Psoas muscle (tissue), 8 donors: ENCODE results near the gene PTAFR. TPM values are rescaled to one million over a fixed set of nuclear protein-coding genes. Genes with fewer than 3 reads are reported as not detected.

ENCODE experiments used
- ATAC-seq, 4 donors: fragments of 200-7000 bp; cut with Tn5 transposase; one replicate each; pipeline ENCODE4 v1.9.1; 2020; ENCODE audit warnings: moderate library complexity in 3 of 4, mild to moderate bottlenecking in 2 of 4
- DNase-seq, 2 donors: peaks; one replicate each; pipeline ENCODE4 v3.0.0-alpha.2; 2020
- H3K27ac ChIP-seq: fragments of 200-600 bp; one replicate; pipeline ENCODE4 v1.8.0; 2022
- H3K27me3 ChIP-seq, 3 donors: fragments of 200-600 bp in 1 of 3; one replicate each; pipeline versions ENCODE4 v1.6.1 to v1.8.0; 2013 to 2022; ENCODE audit warnings: low read length in 2 of 3, mild to moderate bottlenecking in 2 of 3, moderate library complexity in 1 of 3; ENCODE audit not compliant: insufficient read depth in 3 of 3
- H3K36me3 ChIP-seq, 2 donors: fragments of 200-600 bp in 1 of 2; one replicate each; pipeline versions ENCODE4 v1.6.1 to v1.8.0; 2013 to 2022; ENCODE audit warnings: low read depth in 1 of 2, mild to moderate bottlenecking in 1 of 2, moderate library complexity in 1 of 2; ENCODE audit not compliant: insufficient read depth in 1 of 2
- H3K4me1 ChIP-seq: fragments of 200-600 bp; one replicate; pipeline ENCODE4 v1.8.0; 2022
- H3K4me3 ChIP-seq: fragments of 200-600 bp; one replicate; pipeline ENCODE4 v1.8.0; 2022; ENCODE audit warnings: mild to moderate bottlenecking
- H3K9me3 ChIP-seq: fragments of 200-600 bp; one replicate; pipeline ENCODE4 v1.8.0; 2022
- WGBS, 3 donors: extraction: QIAGEN DNeasy Blood & Tissue Kit; methylation state at CpG; one replicate each; pipeline versions ENCODE4 v1.1.6 to v1.1.7; 2013; 5-methylcytosine and 5-hydroxymethylcytosine counted together
- intact Hi-C, 2 donors: fragments of 100-400 bp; cut with DNase I; formaldehyde crosslinking; loops; one replicate each; pipeline versions ENCODE4 v1.11.0 to v1.14.2; 2022
- polyA plus RNA-seq, 3 donors: library from polyadenylated mRNA; stranded (reverse); fragments of 200-250 nt; gene quantifications; one replicate each; pipeline ENCODE4 v1.2.3, GENCODE V29; 2013
- total RNA-seq, 4 donors: library from RNA; stranded (reverse); fragmentation: NEBNext Ultra II Directional in 2 of 4; extraction: Animal tissue kit (Norgen Biotek cat#: 25700) in 2 of 4; gene quantifications; one replicate each; pipeline versions ENCODE4 v1.2.1 to v1.2.4, GENCODE V29; 2021 to 2023
- TF ChIP-seq, protein P1 (sequence below): fragments of 200-600 bp; IDR thresholded peaks from one replicate; pipeline ENCODE4 v1.8.0; 2022; ENCODE audit warnings: antibody characterized with exemption
- donor health status: healthy with polysubstance abuse.
- donor health status: DM: no; HTN: no; CAD: no; lungs with moderate emphysema.
- donor health status: Bipolar disorder and iron deficiency.
- donor health status: healthy.
- donor health status: DM: yes; HTN: yes; CAD: no.
- donor health status: DM: no; HTN: no; CAD: no.
- donor health status: DM: no; HTN: no; CAD: no.
- donor health status: DM: yes; HTN: yes; CAD: no.

Gene PTAFR
- total and polyA plus RNA-seq, 7 donors = 0.31 to 1.4 (median 0.92) TPM

DNA sequence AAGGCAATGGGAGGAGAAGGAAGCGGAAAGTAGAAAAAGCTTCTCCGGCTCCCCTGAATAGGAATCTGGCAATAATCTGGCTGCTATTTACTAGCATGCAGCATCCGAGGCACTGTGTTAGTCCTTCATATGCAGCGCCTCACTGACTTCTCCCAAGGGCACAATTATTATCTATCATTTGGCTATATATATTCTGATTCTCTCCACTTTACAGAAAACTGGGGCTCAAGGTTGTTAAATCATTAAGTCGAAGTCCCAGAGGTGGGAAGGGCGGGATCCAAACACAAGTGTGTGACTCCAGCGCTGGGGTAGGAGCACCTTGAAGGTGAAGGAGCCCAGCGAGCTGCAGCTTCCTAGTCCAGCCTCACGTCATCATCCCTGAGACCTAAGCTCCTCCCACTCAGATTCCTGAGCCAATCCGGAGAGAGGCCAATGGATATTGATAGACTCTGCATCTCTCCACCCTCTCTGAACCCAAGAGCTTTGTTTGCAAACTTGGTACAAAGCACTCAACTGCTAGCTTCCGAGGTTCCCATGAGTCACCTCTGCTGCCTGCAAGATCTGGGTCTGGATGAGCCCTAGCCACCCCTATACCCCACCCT lies 71.5 kb downstream of the PTAFR start:
- DNase-seq = no peak
- Histone ChIP-seq H3K27ac (no peak overlapping the region), H3K27me3 (no peaks in the 10 kb centered on the region), H3K9me3 (no peaks in the 10 kb centered on the region), H3K36me3 (no peaks in the 10 kb centered on the region), H3K4me1 (no peaks in the 10 kb centered on the region), H3K4me3 (peak overlapping the region; percentile 36)
- peak in 1 of 4 donors; percentile 49 for ATAC-seq
- TF ChIP-seq, protein P1, sequence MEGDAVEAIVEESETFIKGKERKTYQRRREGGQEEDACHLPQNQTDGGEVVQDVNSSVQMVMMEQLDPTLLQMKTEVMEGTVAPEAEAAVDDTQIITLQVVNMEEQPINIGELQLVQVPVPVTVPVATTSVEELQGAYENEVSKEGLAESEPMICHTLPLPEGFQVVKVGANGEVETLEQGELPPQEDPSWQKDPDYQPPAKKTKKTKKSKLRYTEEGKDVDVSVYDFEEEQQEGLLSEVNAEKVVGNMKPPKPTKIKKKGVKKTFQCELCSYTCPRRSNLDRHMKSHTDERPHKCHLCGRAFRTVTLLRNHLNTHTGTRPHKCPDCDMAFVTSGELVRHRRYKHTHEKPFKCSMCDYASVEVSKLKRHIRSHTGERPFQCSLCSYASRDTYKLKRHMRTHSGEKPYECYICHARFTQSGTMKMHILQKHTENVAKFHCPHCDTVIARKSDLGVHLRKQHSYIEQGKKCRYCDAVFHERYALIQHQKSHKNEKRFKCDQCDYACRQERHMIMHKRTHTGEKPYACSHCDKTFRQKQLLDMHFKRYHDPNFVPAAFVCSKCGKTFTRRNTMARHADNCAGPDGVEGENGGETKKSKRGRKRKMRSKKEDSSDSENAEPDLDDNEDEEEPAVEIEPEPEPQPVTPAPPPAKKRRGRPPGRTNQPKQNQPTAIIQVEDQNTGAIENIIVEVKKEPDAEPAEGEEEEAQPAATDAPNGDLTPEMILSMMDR = no peak
- intact Hi-C loops = no loop called here
- 22 to 33% (median 26%) methylated on average over 11 of the region's 11 CpGs for WGBS, 3 donors

DNA sequence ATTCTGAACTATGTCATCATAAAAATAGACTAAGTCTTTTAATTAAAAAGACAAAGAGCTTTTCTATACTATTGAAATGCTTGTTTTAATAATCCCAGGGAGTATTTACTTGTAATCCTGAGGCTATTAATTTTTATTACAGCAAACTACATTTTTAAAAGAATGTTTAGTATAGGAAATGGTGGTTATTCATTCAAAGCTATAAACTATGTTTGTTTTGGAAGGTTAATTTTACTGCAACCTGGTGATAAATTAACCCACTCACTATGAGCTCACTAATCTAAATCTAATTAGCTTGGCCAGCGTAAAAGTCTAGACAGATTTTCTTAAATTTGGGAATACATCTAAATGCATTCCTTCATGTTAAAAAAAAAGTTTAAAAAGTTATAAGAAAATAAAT lies 74.3 kb downstream of the PTAFR start:
- Histone ChIP-seq H3K27me3 (no peaks in the 10 kb centered on the region), H3K27ac (no peak overlapping the region), H3K36me3 (no peaks in the 10 kb centered on the region), H3K4me3 (no peak overlapping the region), H3K4me1 (peaks cover 6% of the 10 kb centered on the region), H3K9me3 (no peaks in the 10 kb centered on the region)
- 91 to 98% (median 94%) methylated on average over 1 of the region's 1 CpG for WGBS, 3 donors
- DNase-seq (no peak), ATAC-seq (no peak)
- TF ChIP-seq, protein P1 = no peak
- intact Hi-C loops = no loop called here

DNA sequence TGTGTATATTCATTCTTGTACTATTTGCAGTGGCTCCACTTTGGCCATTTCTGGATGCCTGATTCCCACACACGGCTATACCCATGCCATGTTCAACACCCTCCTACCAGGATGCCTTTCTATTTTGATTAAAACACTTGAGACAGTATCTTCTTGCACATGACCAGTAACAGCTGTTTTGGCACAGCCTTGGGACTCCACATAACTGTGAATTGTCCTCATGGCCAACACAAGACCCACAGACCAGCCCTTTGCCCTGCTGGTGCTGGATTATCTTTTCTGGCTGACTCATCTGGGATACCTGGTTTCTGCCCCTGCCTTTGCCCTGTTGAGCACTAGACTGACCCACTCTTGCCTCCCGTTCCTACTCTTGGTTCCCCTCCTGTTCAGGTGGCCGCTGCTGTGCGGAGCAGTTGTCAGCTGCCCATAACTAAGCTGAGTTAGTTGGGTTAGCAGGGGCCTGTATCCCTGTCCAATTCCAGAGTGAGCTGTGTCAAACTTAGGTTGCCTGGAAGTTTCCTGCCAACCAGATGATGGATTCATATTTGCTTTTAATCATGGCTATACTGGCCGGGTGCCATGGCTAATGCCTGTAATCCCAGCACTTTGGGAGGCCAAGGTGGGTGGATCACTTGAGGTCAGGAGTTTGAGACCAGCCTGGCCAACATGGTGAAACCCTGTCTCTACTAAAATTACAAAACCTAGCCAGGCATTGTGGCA lies 77.3 kb downstream of the PTAFR start:
- 35 to 42% (median 39%) methylated on average over 5 of the region's 5 CpGs for WGBS, 3 donors
- no peaks in the 10 kb centered on the region for H3K36me3 ChIP-seq
- H3K9me3 ChIP-seq = no peaks in the 10 kb centered on the region
- DNase-seq (no peak), ATAC-seq (peak; percentile 90 to 96 (median 94))
- H3K27ac ChIP-seq = peak overlapping the region; percentile 81
- H3K4me3 ChIP-seq = no peak overlapping the region
- H3K27me3 ChIP-seq = no peaks in the 10 kb centered on the region
- TF ChIP-seq, protein P1 = no peak
- intact Hi-C loops = no loop called here
- peaks cover 6% of the 10 kb centered on the region for H3K4me1 ChIP-seq

Other genes starting within 250 kb of the PTAFR start
- not detected for gene SMPDL3B, start 241.7 kb downstream of the PTAFR start, total RNA-seq
- gene SMPDL3B, start 241.7 kb downstream of the PTAFR start, polyA plus RNA-seq = under 1 TPM in 2 of 3 donors, not detected in 1; 0.03 to 0.05 TPM
- 1 to 10 TPM; 3.8 to 5.8 (median 4.3) TPM for gene XKR8, start 216.7 kb downstream of the PTAFR start, total RNA-seq
- gene XKR8, start 216.7 kb downstream of the PTAFR start, polyA plus RNA-seq = 1 to 10 TPM; 3.3 to 5.2 (median 4.5) TPM
- gene EYA3, start 88.1 kb downstream of the PTAFR start, total RNA-seq = 10 to 100 TPM; 13.1 to 15.3 (median 14.0) TPM
- gene EYA3, start 88.1 kb downstream of the PTAFR start, polyA plus RNA-seq = 10 to 100 TPM in 1 of 3 donors, 1 to 10 TPM in 2; 3.6 to 10.8 (median 5.1) TPM
- 10 to 100 TPM; 46.6 to 64.0 (median 53.5) TPM for gene DNAJC8, start 56.3 kb upstream of the PTAFR start, total RNA-seq
- 100 to 1,000 TPM in 1 of 3 donors, 10 to 100 TPM in 2; 67.8 to 116 (median 85.5) TPM for gene DNAJC8, start 56.3 kb upstream of the PTAFR start, polyA plus RNA-seq
- gene ATP5IF1, start 59.4 kb upstream of the PTAFR start, total RNA-seq = 100 to 1,000 TPM; 124 to 295 (median 217) TPM
- gene ATP5IF1, start 59.4 kb upstream of the PTAFR start, polyA plus RNA-seq = 100 to 1,000 TPM; 125 to 332 (median 293) TPM
- gene SESN2, start 82.8 kb upstream of the PTAFR start, total RNA-seq = 10 to 100 TPM in 3 of 4 donors, 1 to 10 TPM in 1; 8.1 to 25.5 (median 12.2) TPM
- 10 to 100 TPM in 2 of 3 donors, 1 to 10 TPM in 1; 9.1 to 34.9 (median 12.4) TPM for gene SESN2, start 82.8 kb upstream of the PTAFR start, polyA plus RNA-seq
- gene MED18, start 152.3 kb upstream of the PTAFR start, total RNA-seq = 10 to 100 TPM in 3 of 4 donors, 1 to 10 TPM in 1; 9.8 to 12.5 (median 11.7) TPM
- gene MED18, start 152.3 kb upstream of the PTAFR start, polyA plus RNA-seq = 10 to 100 TPM in 2 of 3 donors, 1 to 10 TPM in 1; 6.6 to 20.5 (median 17.7) TPM
- gene PHACTR4, start 193.1 kb upstream of the PTAFR start, total RNA-seq = 10 to 100 TPM; 21.6 to 41.8 (median 29.8) TPM
- 10 to 100 TPM; 11.7 to 25.1 (median 19.9) TPM for gene PHACTR4, start 193.1 kb upstream of the PTAFR start, polyA plus RNA-seq